RWPE2 (cell line): ENCODE measurements around the gene COX6B2.

ENCODE experiments used
- ATAC-seq: fragments of 200-7000 bp; cut with Tn5 transposase; 3 replicates; pipeline ENCODE4 v1.9.1; 2021; ENCODE audit warnings: low read depth
- DNase-seq: peaks from one replicate; pipeline ENCODE4 v3.0.0-alpha.2; 2020; ENCODE audit warnings: low spot score
- H3K27ac ChIP-seq: fragments of 450-650 bp; 2 replicates; pipeline ENCODE4 v1.5.1; 2017; ENCODE audit warnings: mild to moderate bottlenecking; ENCODE audit not compliant: poor library complexity, severe bottlenecking
- H3K27me3 ChIP-seq: fragments of 250-450 bp; sonication (Bioruptor Pico); 2 replicates; pipeline ENCODE4 v1.5.1; 2021; ENCODE audit warnings: mild to moderate bottlenecking, moderate library complexity; ENCODE audit not compliant: insufficient read depth, poor library complexity, severe bottlenecking
- H3K36me3 ChIP-seq: fragments of 250-450 bp; sonication (Bioruptor Pico); 2 replicates; pipeline ENCODE4 v1.5.1; 2020; ENCODE audit warnings: low read depth, mild to moderate bottlenecking, moderate library complexity
- H3K4me1 ChIP-seq: fragments of 250-450 bp; sonication (Bioruptor Pico); 2 replicates; pipeline ENCODE4 v1.5.1; 2021; ENCODE audit warnings: mild to moderate bottlenecking, moderate library complexity; ENCODE audit not compliant: insufficient read depth, poor library complexity, severe bottlenecking
- H3K4me3 ChIP-seq: fragments of 250-450 bp; sonication (Bioruptor Pico); 2 replicates; pipeline ENCODE4 v1.5.1; 2021; ENCODE audit warnings: mild to moderate bottlenecking, moderate library complexity; ENCODE audit not compliant: severe bottlenecking
- H3K9me3 ChIP-seq: fragments of 250-450 bp; sonication (Bioruptor Pico); 2 replicates; pipeline ENCODE4 v1.5.1; 2021; ENCODE audit warnings: mild to moderate bottlenecking, moderate library complexity; ENCODE audit not compliant: severe bottlenecking
- TF ChIP-seq, protein P1 (sequence below): fragments of 450-650 bp; IDR thresholded peaks from one replicate; pipeline ENCODE4 v1.5.1; 2017; ENCODE audit warnings: mild to moderate bottlenecking, moderate library complexity; ENCODE audit not compliant: poor library complexity, severe bottlenecking

The COX6B2 gene

DNA sequence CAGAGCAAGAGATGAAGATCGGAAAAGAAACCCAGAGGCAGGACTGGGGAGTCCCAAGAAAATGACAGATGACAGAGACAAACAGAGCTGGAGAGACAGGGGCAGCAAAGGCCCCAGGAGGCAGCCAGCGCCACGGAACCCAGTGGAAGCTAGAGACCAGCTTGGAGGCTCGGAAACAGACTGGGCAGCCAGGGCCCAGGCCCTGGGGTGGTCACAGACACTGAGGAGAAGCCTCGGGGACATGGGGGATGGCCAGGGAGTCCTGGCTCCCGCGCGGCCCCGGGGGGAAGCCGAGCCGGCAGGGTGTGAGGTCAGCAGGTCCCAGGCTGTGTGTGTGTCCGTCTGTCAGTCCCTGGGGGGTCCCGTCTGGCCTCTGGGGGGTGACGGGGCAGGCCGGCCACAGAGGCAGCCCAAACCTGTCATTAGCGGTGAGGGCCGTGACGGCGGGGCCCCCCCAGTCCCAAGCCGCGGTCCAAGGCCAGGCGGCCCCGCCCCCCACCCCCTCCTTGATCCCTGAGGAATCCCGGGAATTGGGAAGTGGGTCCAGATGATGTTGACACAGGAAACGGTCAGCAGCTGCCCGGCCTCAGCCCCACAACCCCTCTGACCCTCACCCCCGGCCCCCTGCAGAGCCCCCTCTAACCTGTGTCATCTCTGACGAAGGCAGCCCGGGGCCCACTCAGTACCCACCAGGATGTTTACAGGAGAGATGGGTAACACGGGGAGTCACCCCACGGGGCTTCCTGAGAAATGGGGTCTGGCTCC, 19.7 kb upstream of the COX6B2 start:
- ATAC-seq: no peak
- Histone ChIP-seq H3K4me1 (peaks cover 14% of the 10 kb centered on the region), H3K27me3 (no peaks in the 10 kb centered on the region), H3K9me3 (no peaks in the 10 kb centered on the region), H3K36me3 (no peaks in the 10 kb centered on the region), H3K27ac (peak overlapping the region; percentile 13), H3K4me3 (no peak overlapping the region)
- TF ChIP-seq, protein P1, sequence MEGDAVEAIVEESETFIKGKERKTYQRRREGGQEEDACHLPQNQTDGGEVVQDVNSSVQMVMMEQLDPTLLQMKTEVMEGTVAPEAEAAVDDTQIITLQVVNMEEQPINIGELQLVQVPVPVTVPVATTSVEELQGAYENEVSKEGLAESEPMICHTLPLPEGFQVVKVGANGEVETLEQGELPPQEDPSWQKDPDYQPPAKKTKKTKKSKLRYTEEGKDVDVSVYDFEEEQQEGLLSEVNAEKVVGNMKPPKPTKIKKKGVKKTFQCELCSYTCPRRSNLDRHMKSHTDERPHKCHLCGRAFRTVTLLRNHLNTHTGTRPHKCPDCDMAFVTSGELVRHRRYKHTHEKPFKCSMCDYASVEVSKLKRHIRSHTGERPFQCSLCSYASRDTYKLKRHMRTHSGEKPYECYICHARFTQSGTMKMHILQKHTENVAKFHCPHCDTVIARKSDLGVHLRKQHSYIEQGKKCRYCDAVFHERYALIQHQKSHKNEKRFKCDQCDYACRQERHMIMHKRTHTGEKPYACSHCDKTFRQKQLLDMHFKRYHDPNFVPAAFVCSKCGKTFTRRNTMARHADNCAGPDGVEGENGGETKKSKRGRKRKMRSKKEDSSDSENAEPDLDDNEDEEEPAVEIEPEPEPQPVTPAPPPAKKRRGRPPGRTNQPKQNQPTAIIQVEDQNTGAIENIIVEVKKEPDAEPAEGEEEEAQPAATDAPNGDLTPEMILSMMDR: no peak
- DNase-seq: peak; percentile 53

DNA sequence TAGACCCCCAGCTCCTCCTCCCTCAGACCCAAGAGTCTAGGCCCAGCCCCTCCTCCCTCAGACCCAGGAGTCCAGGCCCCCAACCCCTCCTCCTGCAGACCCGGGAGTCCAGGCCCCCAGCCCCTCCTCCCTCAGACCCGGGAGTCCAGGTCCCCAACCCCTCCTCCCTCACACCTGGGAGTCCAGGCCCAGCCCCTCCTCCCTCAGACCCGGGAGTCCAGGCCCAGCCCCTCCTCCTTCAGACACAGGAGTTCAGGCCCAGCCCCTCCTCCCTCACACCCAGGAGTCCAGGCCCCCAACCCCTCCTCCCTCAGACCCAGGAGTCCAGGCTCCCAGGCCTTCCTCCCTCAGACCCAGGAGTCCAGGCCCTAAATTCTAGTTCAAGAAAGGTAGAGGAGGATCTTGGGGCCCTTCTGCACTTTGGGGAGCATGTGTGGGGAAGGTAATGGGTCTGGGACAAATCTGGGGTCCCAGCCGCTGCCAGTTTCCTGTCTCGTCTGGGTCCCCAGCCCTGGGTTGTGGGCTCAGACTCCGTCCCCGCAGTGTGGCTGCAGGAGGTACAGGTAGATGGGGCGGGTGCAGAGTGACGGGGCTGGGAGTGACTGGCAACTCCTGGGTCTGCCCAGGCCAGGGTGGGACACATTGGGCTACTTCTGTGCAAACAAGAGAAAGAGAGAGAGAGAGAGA, 18.9 kb upstream of the COX6B2 start:
- peaks cover 14% of the 10 kb centered on the region for H3K4me1 ChIP-seq
- DNase-seq (peak; percentile 60), ATAC-seq (no peak)
- H3K36me3 ChIP-seq: no peaks in the 10 kb centered on the region
- TF ChIP-seq, protein P1: no peak
- H3K4me3 ChIP-seq: no peak overlapping the region
- H3K9me3 ChIP-seq: no peaks in the 10 kb centered on the region
- no peaks in the 10 kb centered on the region for H3K27me3 ChIP-seq
- peak overlapping the region; percentile 13 for H3K27ac ChIP-seq

DNA sequence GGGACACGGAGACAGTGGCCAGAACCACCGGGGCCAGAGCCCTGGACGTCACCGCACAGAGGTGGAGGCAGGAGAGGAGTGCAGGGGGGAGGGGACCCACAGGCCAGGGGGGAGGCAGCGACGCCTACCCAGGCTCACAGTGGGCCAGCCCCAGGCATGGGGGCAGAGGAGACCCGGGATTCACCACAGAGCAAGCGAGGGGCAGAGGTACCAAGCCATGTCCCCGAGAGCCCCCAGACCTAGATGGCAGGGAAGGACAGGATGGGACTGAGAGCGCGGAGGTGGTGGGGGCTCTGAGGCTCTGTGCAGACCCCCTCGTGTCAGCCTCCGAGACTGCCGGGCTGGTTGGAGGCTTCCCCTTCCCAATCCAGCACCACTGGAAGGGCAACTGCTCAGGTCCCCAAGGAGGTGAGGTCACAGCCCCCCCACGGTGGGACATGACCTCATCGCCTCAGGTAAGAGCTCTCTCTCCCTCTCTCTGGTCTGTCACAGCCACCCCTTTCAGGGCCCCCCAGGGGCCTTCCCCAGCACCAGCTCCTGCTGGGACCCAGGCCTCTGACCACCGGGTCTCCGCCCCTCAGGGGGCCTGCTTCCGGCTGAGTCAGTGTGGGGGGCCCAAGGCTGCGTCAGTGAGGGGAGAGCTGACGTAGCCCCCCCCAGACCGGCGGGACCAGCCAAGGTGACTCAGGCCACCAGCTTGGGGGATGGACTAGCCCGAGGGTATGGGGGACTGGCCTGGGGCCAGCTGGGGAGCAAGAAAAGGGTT, 18.0 kb upstream of the COX6B2 start:
- Histone ChIP-seq H3K27me3 (no peaks in the 10 kb centered on the region), H3K27ac (no peak overlapping the region)
- no peak for ATAC-seq

DNA sequence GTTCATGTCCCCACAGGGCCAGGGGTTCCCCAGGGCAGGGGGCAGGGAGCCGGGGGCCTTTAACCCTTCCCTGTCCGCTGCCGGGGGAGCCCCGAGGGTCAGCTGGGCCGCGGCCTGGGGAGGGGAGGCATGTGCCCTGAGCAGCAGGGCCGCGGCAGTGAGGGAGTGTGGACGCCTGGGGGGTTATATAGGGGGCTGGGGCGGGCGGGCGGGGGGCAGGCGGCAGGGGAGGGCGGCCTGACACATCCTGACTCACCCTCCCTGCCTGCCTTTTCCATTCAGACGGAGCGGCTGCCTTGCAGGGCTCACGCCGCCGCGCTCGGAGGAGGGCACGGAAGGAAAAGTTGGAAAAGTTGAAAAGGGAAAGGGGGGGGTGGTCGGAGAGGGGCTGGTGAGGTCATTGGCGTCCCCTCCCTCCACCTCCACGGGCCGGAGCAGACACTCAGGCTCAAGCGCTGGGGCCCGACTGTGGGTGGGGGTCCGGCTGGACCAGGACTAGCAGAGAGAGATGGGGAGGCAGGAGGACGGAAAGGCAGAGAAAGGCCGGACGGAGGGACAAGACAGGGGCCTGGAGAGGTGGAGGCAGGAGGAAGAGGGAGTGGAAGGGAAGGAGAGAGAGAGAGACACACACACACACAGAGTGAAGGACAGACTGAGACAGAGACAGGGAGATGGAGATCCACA, 15.9 kb upstream of the COX6B2 start, which contains the start of gene IL11:
Gene IL11, minus strand, starts transcription at position 159 of the 684 bp plus-strand sequence. Its CDS starts 153 bp downstream, at position 6.
- Histone ChIP-seq H3K27ac (peak within 1 kb of the TSS; percentile 48), H3K4me1 (peaks cover 8% of the 10 kb centered on the region), H3K27me3 (no peaks in the 10 kb centered on the region), H3K9me3 (no peaks in the 10 kb centered on the region), H3K36me3 (no peaks in the 10 kb centered on the region), H3K4me3 (peak within 1 kb of the TSS; percentile 46)
- peak; percentile 61 for ATAC-seq
- TF ChIP-seq, protein P1: no peak
- peak; percentile 69 for DNase-seq

More for the DNA sequence above, 18.0 kb upstream of the COX6B2 start:
- TF ChIP-seq, protein P1: no peak
- DNase-seq: peak; percentile 71
- Histone ChIP-seq H3K36me3 (no peaks in the 10 kb centered on the region), H3K9me3 (no peaks in the 10 kb centered on the region), H3K4me3 (no peak overlapping the region), H3K4me1 (peaks cover 14% of the 10 kb centered on the region)
